ENCODE data around the gene ANKK1. TPM values are rescaled to one million over a fixed set of nuclear protein-coding genes. Genes with fewer than 3 reads are reported as not detected.

The ANKK1 gene
- total and polyA plus RNA-seq, 10 of the 15 experiments (the other 5 are each of a cell fraction or from before 2014, with no cell fraction given): not detected

GRCh38 chr11:113396690-113397089 lies 9.1 kb downstream of the ANKK1 start (continued):
- TF ChIP-seq IRF3 (IDR thresholded peaks at IDR 0.05): no peak
- no peak for TF ChIP-seq IRF4 (IDR thresholded peaks at IDR 0.05; ENCODE audit: low read depth, low read length)
- no peak for TF ChIP-seq ZNF217 (IDR thresholded peaks at IDR 0.05)
- no peak for TF ChIP-seq TBL1XR1 (IDR thresholded peaks at IDR 0.05; ENCODE audit: low read depth, low read length)

GRCh38 chr11:113397212-113397611 lies 9.6 kb downstream of the ANKK1 start:
- WGBS (ENCODE audit: insufficient coverage, insufficient replicate concordance, low lambda C conversion rate, missing lambda C conversion rate): 31% methylated on average over 7 of the region's 7 CpGs
- no peak overlapping the region for H2AFZ ChIP-seq (ENCODE audit: control insufficient read depth, low read depth, low read length)
- in situ Hi-C loops (cut with MboI) (no loop called here), intact Hi-C loops (cut with micrococcal nuclease; ENCODE audit: unreplicated experiment) (no loop called here)
- no peaks in the 10 kb centered on the region for H3K79me2 ChIP-seq (ENCODE audit: control insufficient read depth, insufficient read depth, low read length)
- peaks cover 0 to 2% of the 10 kb centered on the region in 2 experiments; a peak in 2 of 4 replicates for H3K27me3 ChIP-seq (replicated peaks in 1 of 2; ENCODE audit: control insufficient read depth in 2 of 2, insufficient read depth in 2 of 2, low read length in 1 of 2)
- H4K20me1 ChIP-seq (ENCODE audit: control insufficient read depth, insufficient read depth): no peaks in the 10 kb centered on the region
- DNase-seq (ENCODE audit: low read depth, low spot score): no peak
- ChIA-PET RAD21 (ENCODE audit: unreplicated experiment) (no interaction called here), POLR2A (interaction anchor here (0.6 kb wide), 1 partner anchor 568 kb away, joined by 3 read pairs; no protein-coding TSS in a partner anchor), CTCF (no interaction called here), SMC1A (ENCODE audit: uncharacterized antibody, unreplicated experiment) (no interaction called here)
- no peaks in the 10 kb centered on the region for H3K36me3 ChIP-seq (ENCODE audit: control insufficient read depth in 2 of 2, insufficient read depth in 2 of 2, low read length in 1 of 2)
- H3K4me1 ChIP-seq (ENCODE audit: control insufficient read depth, insufficient read depth, low read length): no peaks in the 10 kb centered on the region
- no peak overlapping the region for H3K9ac ChIP-seq (ENCODE audit: control insufficient read depth, insufficient read depth, low read length)
- no TSS peak for BruUV-seq (replicated peaks)
- FAIRE-seq: no peak
- ATAC-seq: no peak
- no peak overlapping the region for H3K4me3 ChIP-seq
- no peaks in the 10 kb centered on the region for H3K9me3 ChIP-seq (replicated peaks; ENCODE audit: control insufficient read depth, insufficient read depth, low read length)
- no peak overlapping the region for H3K27ac ChIP-seq (ENCODE audit: control insufficient read depth, insufficient read depth)
- no peak overlapping the region for H3K4me2 ChIP-seq (ENCODE audit: control insufficient read depth, insufficient read depth)
- TF ChIP-seq TCF3 (IDR thresholded peaks at IDR 0.05; ENCODE audit: borderline replicate concordance, insufficient read depth, low read depth, low read length): no peak
- TF ChIP-seq ZBTB40 (IDR thresholded peaks at IDR 0.05; ENCODE audit: borderline replicate concordance): no peak
- no peak for TF ChIP-seq RCOR1 (conservative IDR thresholded peaks at IDR 0.05; ENCODE audit: low read depth, low read length)
- TF ChIP-seq USF1 (IDR thresholded peaks at IDR 0.05; ENCODE audit: borderline replicate concordance, extremely low read length, insufficient read depth, low read depth, low read length): no peak
- no peak for TF ChIP-seq ATF3 (IDR thresholded peaks at IDR 0.05; ENCODE audit: borderline replicate concordance, extremely low read depth, low read depth, low read length)
- no peak for TF ChIP-seq ELK1 (IDR thresholded peaks at IDR 0.05; ENCODE audit: low read depth, low read length)
- TF ChIP-seq CBX3 (IDR thresholded peaks at IDR 0.05; ENCODE audit: borderline replicate concordance, low read depth): no peak
- no peak for TF ChIP-seq YBX1 (IDR thresholded peaks at IDR 0.05)
- TF ChIP-seq STAT1 (conservative IDR thresholded peaks at IDR 0.05): no peak
- no peak for TF ChIP-seq SPI1 (IDR thresholded peaks at IDR 0.05; ENCODE audit: borderline replicate concordance, insufficient read depth, low read depth, low read length)
- TF ChIP-seq POLR2AphosphoS5 (IDR thresholded peaks at IDR 0.05; ENCODE audit: low read length): no peak
- no peak for TF ChIP-seq PML (IDR thresholded peaks at IDR 0.05; ENCODE audit: low read length)
- no peak for TF ChIP-seq SRF (IDR thresholded peaks at IDR 0.05; ENCODE audit: low read depth in 2 of 2, low read length in 2 of 2)

All from GM12878 (cell line).